Osteoblast (primary cell): ENCODE measurements around the gene CCBE1. TPM values are rescaled to one million over a fixed set of nuclear protein-coding genes. Genes with fewer than 3 reads are reported as not detected.

Experiments used
- DNase-seq: peaks from one replicate; pipeline ENCODE4 v3.0.0; 2011; ENCODE audit warnings: low spot score, mixed read lengths; ENCODE audit not compliant: insufficient read length; ENCODE audit errors: missing footprints
- H2AFZ ChIP-seq: 2 replicates; pipeline ENCODE4 v1.6.0; 2011; ENCODE audit warnings: mild to moderate bottlenecking, low read length
- H3K27ac ChIP-seq: 2 replicates; pipeline ENCODE4 v1.5.1; 2011; ENCODE audit warnings: mild to moderate bottlenecking, low read depth, low read length, moderate library complexity
- H3K27me3 ChIP-seq: 2 replicates; pipeline ENCODE4 v1.6.0; 2012; ENCODE audit warnings: mild to moderate bottlenecking, control low read depth, inconsistent platforms, low read length, moderate library complexity; ENCODE audit not compliant: insufficient read depth
- H3K36me3 ChIP-seq: 2 replicates; pipeline ENCODE4 v1.5.1; 2011; ENCODE audit warnings: mild to moderate bottlenecking, low read length, control low read depth, moderate library complexity; ENCODE audit not compliant: insufficient read depth
- H3K4me1 ChIP-seq: 2 replicates; pipeline ENCODE4 v1.5.1; 2011; ENCODE audit warnings: mild to moderate bottlenecking, low read length, control low read depth, moderate library complexity; ENCODE audit not compliant: insufficient read depth
- H3K4me2 ChIP-seq: 2 replicates; pipeline ENCODE4 v1.6.0; 2011; ENCODE audit warnings: mild to moderate bottlenecking, low read length; ENCODE audit not compliant: insufficient read depth
- H3K4me3 ChIP-seq: fragments of 200-600 bp; sonication (generic); 3 replicates; pipeline ENCODE4 v1.5.1; 2012; ENCODE audit warnings: mild to moderate bottlenecking, low read length, inconsistent platforms; ENCODE audit not compliant: insufficient read depth
- H3K79me2 ChIP-seq: 2 replicates; pipeline ENCODE4 v1.6.0; 2012; ENCODE audit warnings: mild to moderate bottlenecking, low read length, control low read depth, inconsistent platforms; ENCODE audit not compliant: insufficient read depth
- H3K9me3 ChIP-seq: 2 replicates; pipeline ENCODE4 v1.5.1; 2011; ENCODE audit warnings: low read depth, low read length, control low read depth
- H4K20me1 ChIP-seq: 2 replicates; pipeline ENCODE4 v1.6.0; 2012; ENCODE audit warnings: mild to moderate bottlenecking, low read length, control low read depth; ENCODE audit not compliant: insufficient read depth
- CTCF ChIP-seq: IDR thresholded peaks from 2 replicates; pipeline ENCODE4 v1.5.1; 2011; ENCODE audit warnings: mild to moderate bottlenecking, low read depth, low read length, moderate library complexity; ENCODE audit errors: extremely low read depth
- total RNA-seq: library from RNA; depleted of rRNA; stranded (reverse); fragments of >200 nt; gene quantifications from 2 replicates; pipeline ENCODE4 v1.2.3, GENCODE V29; 2012

CCBE1 gene
- total RNA-seq, 1 donor: 51.4 TPM

DNA sequence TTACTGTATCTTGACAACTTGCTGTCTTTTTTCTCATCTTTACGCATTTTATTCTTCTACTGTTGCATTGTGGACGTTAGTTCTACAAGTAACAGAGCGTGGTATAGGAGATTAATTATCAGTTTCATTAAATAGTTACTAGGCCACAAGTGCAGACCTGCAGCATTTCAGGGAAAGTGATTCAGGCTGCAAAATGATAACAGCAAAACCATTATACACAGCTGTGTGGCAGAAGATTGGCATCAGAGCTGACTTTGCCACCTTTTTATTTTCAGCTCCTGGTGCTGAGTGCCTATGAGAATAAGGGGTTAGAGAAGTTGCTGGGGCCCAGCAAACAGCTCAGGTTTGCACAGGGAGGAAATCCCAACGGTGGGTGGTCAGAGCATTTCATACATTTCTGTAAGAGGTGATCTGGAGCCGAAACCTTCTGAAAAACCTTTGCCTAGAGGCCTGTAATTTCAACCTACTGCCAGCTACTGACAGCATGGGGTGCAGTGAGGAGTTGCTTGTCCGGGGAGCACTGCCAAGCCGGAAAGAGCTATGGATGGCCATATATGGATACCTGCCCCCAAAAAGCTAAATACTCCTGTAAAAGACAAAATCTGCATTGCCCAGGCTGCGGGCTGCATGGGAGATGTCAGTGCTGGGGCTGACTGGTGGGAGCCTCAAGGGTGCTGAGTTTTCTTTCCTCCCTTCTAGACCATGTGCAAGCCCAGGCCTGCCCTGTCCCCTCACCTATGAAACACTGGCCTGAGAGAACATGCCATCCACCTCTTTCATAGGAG, 2.7 kb upstream of the CCBE1 start:
- TF ChIP-seq CTCF: no peak
- Histone ChIP-seq H3K4me2 (peak overlapping the region; percentile 25), H3K36me3 (no peaks in the 10 kb centered on the region), H2AFZ (peak overlapping the region; percentile 51), H3K27ac (no peak overlapping the region), H3K79me2 (peaks cover 36% of the 10 kb centered on the region), H3K4me1 (peaks cover 21% of the 10 kb centered on the region), H4K20me1 (no peaks in the 10 kb centered on the region), H3K4me3 (no peak overlapping the region), H3K27me3 (no peaks in the 10 kb centered on the region), H3K9me3 (no peaks in the 10 kb centered on the region)
- DNase-seq: no peak

DNA sequence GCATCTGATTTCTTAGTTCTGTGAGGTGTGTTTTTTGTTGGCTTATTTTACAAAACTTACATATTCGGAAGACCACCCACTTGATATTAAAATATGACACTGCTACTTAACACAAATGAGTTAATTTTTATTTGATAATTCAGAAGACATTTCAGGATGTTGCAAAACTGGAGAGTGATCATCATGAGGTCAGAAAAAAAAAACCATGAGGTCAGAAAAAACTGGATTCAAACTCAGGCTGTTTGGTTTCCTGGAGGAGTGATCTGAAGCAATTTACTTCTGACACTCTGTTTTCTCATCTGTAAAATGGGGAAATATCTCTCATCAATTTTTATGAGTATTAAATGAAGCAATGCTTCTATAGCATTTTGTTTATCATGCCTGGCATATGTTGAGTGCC, 1.8 kb upstream of the CCBE1 start:
- Histone ChIP-seq H3K36me3 (no peaks in the 10 kb centered on the region), H3K9me3 (no peaks in the 10 kb centered on the region), H3K79me2 (peaks cover 44% of the 10 kb centered on the region), H2AFZ (no peak overlapping the region), H3K27ac (no peak overlapping the region), H3K27me3 (no peaks in the 10 kb centered on the region), H3K4me3 (no peak overlapping the region), H3K4me1 (peaks cover 21% of the 10 kb centered on the region), H4K20me1 (no peaks in the 10 kb centered on the region), H3K4me2 (no peak overlapping the region)
- no peak for TF ChIP-seq CTCF
- DNase-seq: no peak

DNA sequence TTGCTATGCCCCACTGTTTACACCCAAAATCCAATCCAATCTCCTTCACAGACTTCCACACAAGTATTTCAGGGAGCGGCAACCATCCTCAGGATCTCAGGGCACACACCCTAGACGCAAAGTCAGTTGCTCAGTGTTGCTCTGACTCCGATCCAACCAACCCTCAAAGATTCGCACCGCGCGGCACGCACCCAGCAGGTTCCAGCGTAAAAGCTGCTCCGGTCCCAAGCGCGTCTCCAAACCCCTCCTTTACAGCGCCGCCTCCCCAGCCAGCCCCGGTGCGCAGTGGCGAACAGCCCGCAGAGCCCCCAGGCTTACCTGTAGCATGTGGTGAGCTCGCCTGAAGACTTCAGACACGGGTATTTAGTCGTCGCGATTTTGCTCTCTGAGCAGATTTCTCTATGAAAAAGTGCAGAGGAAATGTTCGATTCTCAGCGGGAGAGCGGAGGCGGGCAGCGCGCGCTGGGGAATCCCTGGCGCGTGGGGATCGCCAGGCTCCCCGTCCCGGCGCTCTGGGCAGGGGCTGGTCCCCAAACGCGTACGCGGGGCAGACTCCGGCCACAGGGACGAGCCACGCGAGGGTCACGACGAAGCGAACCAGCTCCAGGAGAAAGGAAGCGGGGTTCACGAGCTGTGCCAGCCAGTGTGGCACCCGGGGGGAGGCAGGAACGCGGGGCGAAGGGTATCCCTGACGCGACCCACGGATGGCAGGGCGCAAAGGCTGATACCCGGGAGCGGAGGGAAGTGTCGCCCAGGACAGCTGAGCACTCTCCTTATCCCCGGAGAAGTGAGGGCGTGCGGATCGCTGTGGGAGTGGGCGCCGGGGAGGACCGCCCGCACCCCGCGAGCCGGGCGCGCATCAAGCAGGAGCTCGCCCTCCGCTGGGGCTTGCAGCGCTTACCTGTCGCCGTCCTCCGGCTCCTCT, 650 bp downstream of the CCBE1 start:
- H3K79me2 ChIP-seq: peaks cover 68% of the 10 kb centered on the region
- TF ChIP-seq CTCF: no peak

GRCh38 chr18:59695551-59695950, 1.7 kb downstream of the CCBE1 start:
- Histone ChIP-seq H3K27ac (peak overlapping the region; percentile 77), H3K36me3 (no peaks in the 10 kb centered on the region), H3K27me3 (no peaks in the 10 kb centered on the region), H2AFZ (no peak overlapping the region), H3K9me3 (no peaks in the 10 kb centered on the region), H3K79me2 (peaks cover 77% of the 10 kb centered on the region), H3K4me3 (peak overlapping the region; percentile 85), H4K20me1 (no peaks in the 10 kb centered on the region), H3K4me2 (peak overlapping the region; percentile 94), H3K4me1 (peaks cover 43% of the 10 kb centered on the region)
- no peak for TF ChIP-seq CTCF
- no peak for DNase-seq

More for the DNA sequence above, 650 bp downstream of the CCBE1 start:
- Histone ChIP-seq H2AFZ (peak overlapping the region; percentile 84), H3K4me3 (peak overlapping the region; percentile 85), H3K9me3 (no peaks in the 10 kb centered on the region), H4K20me1 (no peaks in the 10 kb centered on the region), H3K36me3 (no peaks in the 10 kb centered on the region), H3K4me2 (peak overlapping the region; percentile 94), H3K27ac (peak overlapping the region; percentile 77), H3K27me3 (no peaks in the 10 kb centered on the region), H3K4me1 (peaks cover 33% of the 10 kb centered on the region)
- DNase-seq: no peak
